ENCODE measurements around the gene LUZP1. TPM values are rescaled to one million over a fixed set of nuclear protein-coding genes. Genes with fewer than 3 reads are reported as not detected.

The LUZP1 gene
- total RNA-seq, 1 donor from 2014 or later, result 47.4 TPM

GRCh38 chr1:23088027-23088426 is 80.6 kb downstream of the LUZP1 start:
- Mint-ChIP-seq H3K27me3 (ENCODE audit: unreplicated experiment) (no peaks in the 10 kb centered on the region), H3K9me3 (ENCODE audit: unreplicated experiment) (no peaks in the 10 kb centered on the region), H3K27ac (ENCODE audit: unreplicated experiment) (no peak overlapping the region), H3K4me3 (ENCODE audit: unreplicated experiment) (no peak overlapping the region), H3K36me3 (ENCODE audit: unreplicated experiment) (peaks cover 52% of the 10 kb centered on the region), H3K4me1 (ENCODE audit: unreplicated experiment) (no peaks in the 10 kb centered on the region)
- TF ChIP-seq, protein P1, sequence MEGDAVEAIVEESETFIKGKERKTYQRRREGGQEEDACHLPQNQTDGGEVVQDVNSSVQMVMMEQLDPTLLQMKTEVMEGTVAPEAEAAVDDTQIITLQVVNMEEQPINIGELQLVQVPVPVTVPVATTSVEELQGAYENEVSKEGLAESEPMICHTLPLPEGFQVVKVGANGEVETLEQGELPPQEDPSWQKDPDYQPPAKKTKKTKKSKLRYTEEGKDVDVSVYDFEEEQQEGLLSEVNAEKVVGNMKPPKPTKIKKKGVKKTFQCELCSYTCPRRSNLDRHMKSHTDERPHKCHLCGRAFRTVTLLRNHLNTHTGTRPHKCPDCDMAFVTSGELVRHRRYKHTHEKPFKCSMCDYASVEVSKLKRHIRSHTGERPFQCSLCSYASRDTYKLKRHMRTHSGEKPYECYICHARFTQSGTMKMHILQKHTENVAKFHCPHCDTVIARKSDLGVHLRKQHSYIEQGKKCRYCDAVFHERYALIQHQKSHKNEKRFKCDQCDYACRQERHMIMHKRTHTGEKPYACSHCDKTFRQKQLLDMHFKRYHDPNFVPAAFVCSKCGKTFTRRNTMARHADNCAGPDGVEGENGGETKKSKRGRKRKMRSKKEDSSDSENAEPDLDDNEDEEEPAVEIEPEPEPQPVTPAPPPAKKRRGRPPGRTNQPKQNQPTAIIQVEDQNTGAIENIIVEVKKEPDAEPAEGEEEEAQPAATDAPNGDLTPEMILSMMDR (IDR thresholded peaks at IDR 0.05), result no peak
- no peak for DNase-seq (ENCODE audit: extremely low spot score, unreplicated experiment)

DNA sequence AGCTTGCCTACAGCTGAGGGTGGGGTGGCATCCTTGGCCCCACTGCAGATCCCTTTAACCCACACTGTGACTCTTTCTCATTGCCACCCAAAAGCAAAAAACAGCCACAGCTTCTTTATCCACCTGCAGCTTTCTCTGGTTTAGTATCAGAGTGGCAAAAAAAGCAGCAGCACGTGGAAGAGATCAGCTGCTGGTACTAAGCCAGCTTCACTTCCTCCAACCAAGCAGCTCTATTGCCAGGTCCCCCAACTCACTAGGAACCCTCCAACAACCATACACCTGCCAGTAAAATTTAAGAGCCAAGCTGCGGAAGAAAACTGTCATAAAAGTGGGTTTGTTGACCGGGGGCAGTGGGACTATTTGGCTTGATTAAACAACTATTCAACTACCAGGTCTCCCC is 83.0 kb downstream of the LUZP1 start:
- no peaks in the 10 kb centered on the region for H3K4me1 Mint-ChIP-seq (ENCODE audit: unreplicated experiment)
- H3K36me3 Mint-ChIP-seq (ENCODE audit: unreplicated experiment), result peaks cover 62% of the 10 kb centered on the region
- no peak overlapping the region for H3K4me3 Mint-ChIP-seq (ENCODE audit: unreplicated experiment)

GRCh38 chr1:23084880-23085279 is 83.8 kb downstream of the LUZP1 start:
- no peaks in the 10 kb centered on the region for H3K9me3 Mint-ChIP-seq (ENCODE audit: unreplicated experiment)
- TF ChIP-seq, protein P1 (IDR thresholded peaks at IDR 0.05), result no peak
- peaks cover 67% of the 10 kb centered on the region for H3K36me3 Mint-ChIP-seq (ENCODE audit: unreplicated experiment)
- H3K4me1 Mint-ChIP-seq (ENCODE audit: unreplicated experiment), result no peaks in the 10 kb centered on the region
- DNase-seq (ENCODE audit: extremely low spot score, unreplicated experiment), result no peak
- H3K27ac Mint-ChIP-seq (ENCODE audit: unreplicated experiment), result no peak overlapping the region
- no peak overlapping the region for H3K4me3 Mint-ChIP-seq (ENCODE audit: unreplicated experiment)
- no peaks in the 10 kb centered on the region for H3K27me3 Mint-ChIP-seq (ENCODE audit: unreplicated experiment)

More for the DNA sequence above, 83.0 kb downstream of the LUZP1 start:
- H3K27ac Mint-ChIP-seq (ENCODE audit: unreplicated experiment), result no peak overlapping the region
- H3K9me3 Mint-ChIP-seq (ENCODE audit: unreplicated experiment), result no peaks in the 10 kb centered on the region
- no peaks in the 10 kb centered on the region for H3K27me3 Mint-ChIP-seq (ENCODE audit: unreplicated experiment)
- no peak for DNase-seq (ENCODE audit: extremely low spot score, unreplicated experiment)
- TF ChIP-seq, protein P1 (IDR thresholded peaks at IDR 0.05), result no peak

DNA sequence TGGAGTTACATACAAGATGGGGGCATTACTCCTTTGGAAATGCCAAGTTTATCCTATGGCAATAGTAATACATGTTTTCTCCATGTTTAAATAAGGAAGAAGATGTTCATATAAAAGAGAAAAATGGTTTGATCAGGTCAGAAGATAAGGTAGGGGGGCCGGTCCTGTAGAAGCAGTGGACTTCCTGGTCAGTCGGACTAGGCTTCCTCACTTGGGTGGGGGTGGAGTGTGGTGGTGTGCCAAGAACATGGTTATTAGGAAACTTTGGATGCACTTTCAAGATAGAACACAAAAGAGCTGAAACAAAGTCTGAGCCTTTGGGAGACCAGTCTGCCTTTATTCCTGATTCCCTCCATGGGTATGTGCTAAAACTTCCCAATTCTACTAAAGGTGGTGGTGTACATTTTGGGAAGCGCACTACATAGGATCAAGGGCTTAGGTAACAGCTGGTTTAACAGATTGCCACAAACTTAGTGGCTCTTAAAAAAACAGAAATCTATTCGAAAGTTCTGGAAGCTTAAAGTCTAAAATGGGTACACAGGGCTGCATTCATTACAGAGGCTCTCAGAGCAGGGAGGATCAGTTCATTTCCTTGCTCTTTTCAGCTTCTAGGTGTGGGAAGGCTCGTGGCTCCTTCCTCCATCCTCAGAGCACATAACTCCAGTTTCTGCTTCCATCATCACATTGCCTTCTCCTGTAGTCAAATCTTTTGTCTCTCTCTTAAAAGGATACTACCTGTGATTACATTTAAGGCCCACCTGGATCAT is 84.8 kb downstream of the LUZP1 start:
- H3K27me3 Mint-ChIP-seq (ENCODE audit: unreplicated experiment), result no peaks in the 10 kb centered on the region
- H3K4me3 Mint-ChIP-seq (ENCODE audit: unreplicated experiment), result no peak overlapping the region
- TF ChIP-seq, protein P1 (IDR thresholded peaks at IDR 0.05), result no peak
- no peak overlapping the region for H3K27ac Mint-ChIP-seq (ENCODE audit: unreplicated experiment)
- no peaks in the 10 kb centered on the region for H3K9me3 Mint-ChIP-seq (ENCODE audit: unreplicated experiment)
- DNase-seq (ENCODE audit: extremely low spot score, unreplicated experiment), result no peak
- H3K36me3 Mint-ChIP-seq (ENCODE audit: unreplicated experiment), result peaks cover 73% of the 10 kb centered on the region
- H3K4me1 Mint-ChIP-seq (ENCODE audit: unreplicated experiment), result no peaks in the 10 kb centered on the region

DNA sequence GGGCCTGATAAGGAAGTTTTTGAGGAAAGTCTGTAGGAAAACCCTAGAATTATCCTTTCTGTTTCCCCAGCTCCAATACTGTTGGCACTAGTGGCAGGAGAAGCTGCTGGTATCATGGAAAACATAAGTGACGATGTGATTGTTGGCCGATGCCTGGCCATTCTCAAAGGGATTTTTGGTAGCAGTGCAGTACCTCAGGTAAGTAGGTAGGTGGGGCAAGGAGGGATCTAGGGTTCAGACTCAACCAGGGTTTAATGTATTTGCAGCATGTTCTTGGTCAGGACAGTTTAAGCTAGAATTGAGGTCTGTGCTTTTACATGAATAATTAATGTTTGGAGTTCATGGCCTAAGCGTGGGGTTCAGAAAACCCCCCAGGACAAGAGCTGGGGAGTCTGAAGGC is 87.3 kb downstream of the LUZP1 start:
- TF ChIP-seq, protein P1 (IDR thresholded peaks at IDR 0.05), result peak; percentile 32
- no peak overlapping the region for H3K4me3 Mint-ChIP-seq (ENCODE audit: unreplicated experiment)
- H3K27ac Mint-ChIP-seq (ENCODE audit: unreplicated experiment), result no peak overlapping the region
- H3K36me3 Mint-ChIP-seq (ENCODE audit: unreplicated experiment), result peaks cover 78% of the 10 kb centered on the region
- DNase-seq (ENCODE audit: extremely low spot score, unreplicated experiment), result no peak
- no peaks in the 10 kb centered on the region for H3K27me3 Mint-ChIP-seq (ENCODE audit: unreplicated experiment)
- no peaks in the 10 kb centered on the region for H3K9me3 Mint-ChIP-seq (ENCODE audit: unreplicated experiment)
- no peaks in the 10 kb centered on the region for H3K4me1 Mint-ChIP-seq (ENCODE audit: unreplicated experiment)
